Heart left ventricle (tissue), 16 donors: ENCODE results near the gene TACC2. TPM values are rescaled to one million over a fixed set of nuclear protein-coding genes. Genes with fewer than 3 reads are reported as not detected.
A peak's percentile ranks its signal among the peaks of the same experiment; 100 is the strongest.

ENCODE experiments used
- ATAC-seq, 4 donors: fragments of 200-7000 bp; cut with Tn5 transposase; one replicate each; pipeline ENCODE4 v1.9.1; 2020 to 2022; ENCODE audit warnings: moderate library complexity in 4 of 4, mild to moderate bottlenecking in 3 of 4, moderate number of reproducible peaks in 1 of 4
- DNase-seq, 5 donors: peaks; one replicate each; pipeline ENCODE4 v3.0.0-alpha.2; 2020
- H3K27ac ChIP-seq, 12 donors: fragments of 200-600 bp; sonication (generic) in 4 of 12; one replicate each; pipeline versions ENCODE4 v1.5.0 to v1.8.0; 2016 to 2022; ENCODE audit warnings: mild to moderate bottlenecking in 2 of 12
- H3K27me3 ChIP-seq, 9 donors: fragments of 200-600 bp; sonication (generic) in 2 of 9; one replicate each; pipeline versions ENCODE4 v1.5.1 to v1.8.0; 2016 to 2022; ENCODE audit warnings: mild to moderate bottlenecking in 3 of 9
- H3K36me3 ChIP-seq, 9 donors: fragments of 200-600 bp; sonication (generic) in 2 of 9; one replicate each; pipeline versions ENCODE4 v1.5.0 to v1.8.0; 2018 to 2022; ENCODE audit warnings: mild to moderate bottlenecking in 2 of 9
- H3K4me1 ChIP-seq, 12 donors: fragments of 200-600 bp; sonication (generic) in 4 of 12; one replicate each; pipeline versions ENCODE4 v1.5.0 to v1.8.0; 2016 to 2022; ENCODE audit warnings: mild to moderate bottlenecking in 3 of 12
- H3K4me3 ChIP-seq, 12 donors: fragments of 200-600 bp; sonication (generic) in 4 of 12; one replicate each; pipeline versions ENCODE4 v1.5.0 to v1.8.0; 2017 to 2022; ENCODE audit warnings: mild to moderate bottlenecking in 9 of 12, moderate library complexity in 4 of 12
- H3K9me3 ChIP-seq, 12 donors: fragments of 200-600 bp; sonication (generic) in 4 of 12; one replicate each; pipeline versions ENCODE4 v1.5.0 to v1.8.0; 2016 to 2022; ENCODE audit warnings: mild to moderate bottlenecking in 1 of 12
- POLR2A ChIP-seq, 2 donors: fragments of 450-650 bp; IDR thresholded peaks; one replicate each; pipeline ENCODE4 v1.6.1; 2017; ENCODE audit warnings: antibody characterized with exemption in 2 of 2, mild to moderate bottlenecking in 2 of 2, moderate library complexity in 2 of 2
- WGBS, 4 donors: extraction: QIAGEN DNeasy Blood & Tissue Kit in 2 of 4; methylation state at CpG; one replicate each; pipeline versions ENCODE4 v1.1.5 to v1.1.7; 2013 to 2018; 5-methylcytosine and 5-hydroxymethylcytosine counted together
- intact Hi-C, 10 donors: fragments of 100-400 bp; cut with DNase I; formaldehyde crosslinking; loops; one replicate each; pipeline versions ENCODE4 v1.11.1 to v1.14.2; 2022
- polyA plus RNA-seq, 2 donors: library from polyadenylated mRNA; stranded (reverse); fragments of 200-250 nt; gene quantifications; one replicate each; pipeline ENCODE4 v1.2.3, GENCODE V29; 2013
- total RNA-seq, 9 donors: library from RNA; depleted of rRNA in 2 of 9; stranded (reverse); fragments of >200 nt in 2 of 9; fragmentation: NEBNext Ultra II Directional in 3 of 9; extraction: Animal tissue kit (Norgen Biotek cat#: 25700) in 3 of 9; gene quantifications; one replicate each; pipeline versions ENCODE4 v1.1.0 to v1.2.4, GENCODE V29; 2016 to 2023
- TF ChIP-seq, protein P1 (sequence below), 12 donors: fragments of 200-600 bp; sonication (generic) in 4 of 12; IDR thresholded peaks; one replicate each; pipeline versions ENCODE4 v1.5.0 to v1.8.0; 2018 to 2022; ENCODE audit warnings: antibody characterized with exemption in 12 of 12, mild to moderate bottlenecking in 5 of 12
- donor health status: ischemic (EF 13 %, LVEDD 7.1; RV severe dilation, severe dysfunction).
- donor health status: healthy with polysubstance abuse.
- donor health status: DM: no; HTN: yes; CAD: no.
- donor health status: DM: no; HTN: no; CAD: no.
- donor health status: ischemic (EF 25% LVEDD 6.9; RV normal size, moderate dysfunction).
- donor health status: ischemic (EF 25% LVEDD 5.7; RV mildly dilated, moderate dysfunction).
- donor health status: healthy.
- donor health status: DM: yes; HTN: yes; CAD: no.
- donor health status: ischemic (EF 35%, LVEDD 5.7; RV mildly dilated, moderate dysfunction).
- donor health status: nonischemic (EF 11% LVEDD 7.7; RV severe dilation, severe dysfunction).
- donor health status: DM: yes; HTN: yes; CAD: no.
- donor health status: PGD.
- donor health status: ischemic (EF 29% LVEDD 5.4; RV normal size, mild dysfunction).
- donor health status: nonischemic (EF 23%, LVEDD 6.1; RV moderate dilation, normal function).

Gene TACC2
- total and polyA plus RNA-seq, 11 donors, result 96.7 to 456 (median 294) TPM

DNA sequence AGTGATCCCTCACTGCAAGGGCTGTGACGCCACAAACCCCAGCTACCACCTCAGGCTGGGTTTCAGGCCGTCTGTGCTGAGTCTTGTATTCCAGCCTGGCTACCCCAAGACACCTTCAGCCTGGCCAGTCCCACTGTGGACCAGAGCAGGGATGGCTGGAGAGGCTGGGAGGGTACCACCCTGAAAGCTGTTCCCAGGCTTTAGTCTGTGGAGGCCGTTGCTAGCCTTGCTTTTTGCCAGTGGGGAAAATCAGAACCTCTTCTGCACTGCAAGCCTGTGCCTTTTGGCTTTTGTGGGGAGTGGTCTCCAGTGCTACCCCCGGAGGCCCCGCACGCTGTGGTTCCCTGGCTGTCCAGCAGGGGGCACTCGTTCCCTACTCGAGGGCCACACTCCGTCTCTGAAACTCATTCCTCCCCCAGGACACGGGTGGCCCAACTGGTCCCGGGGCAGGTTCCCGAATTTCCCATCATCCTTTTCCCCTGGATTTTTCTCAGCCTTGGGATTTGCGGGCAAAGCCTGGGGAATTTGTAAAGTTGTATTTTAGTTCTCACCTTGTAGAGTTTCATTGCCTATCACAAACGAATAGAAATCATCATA is 153.8 kb downstream of the TACC2 start:
- H3K27ac ChIP-seq, result peak overlapping the region; percentile 14 to 94 (median 87)
- intact Hi-C loops, result loop anchor here in 8 of 10 donors (1.0 to 10.0 kb wide), 6 partner anchors 40 to 125 kb away; no protein-coding TSS in a partner anchor
- 27 to 43% (median 32%) methylated on average over 11 to 14 of the region's 14 CpGs for WGBS, 4 donors
- H3K27me3 ChIP-seq, result no peaks in the 10 kb centered on the region
- TF ChIP-seq, protein P1, sequence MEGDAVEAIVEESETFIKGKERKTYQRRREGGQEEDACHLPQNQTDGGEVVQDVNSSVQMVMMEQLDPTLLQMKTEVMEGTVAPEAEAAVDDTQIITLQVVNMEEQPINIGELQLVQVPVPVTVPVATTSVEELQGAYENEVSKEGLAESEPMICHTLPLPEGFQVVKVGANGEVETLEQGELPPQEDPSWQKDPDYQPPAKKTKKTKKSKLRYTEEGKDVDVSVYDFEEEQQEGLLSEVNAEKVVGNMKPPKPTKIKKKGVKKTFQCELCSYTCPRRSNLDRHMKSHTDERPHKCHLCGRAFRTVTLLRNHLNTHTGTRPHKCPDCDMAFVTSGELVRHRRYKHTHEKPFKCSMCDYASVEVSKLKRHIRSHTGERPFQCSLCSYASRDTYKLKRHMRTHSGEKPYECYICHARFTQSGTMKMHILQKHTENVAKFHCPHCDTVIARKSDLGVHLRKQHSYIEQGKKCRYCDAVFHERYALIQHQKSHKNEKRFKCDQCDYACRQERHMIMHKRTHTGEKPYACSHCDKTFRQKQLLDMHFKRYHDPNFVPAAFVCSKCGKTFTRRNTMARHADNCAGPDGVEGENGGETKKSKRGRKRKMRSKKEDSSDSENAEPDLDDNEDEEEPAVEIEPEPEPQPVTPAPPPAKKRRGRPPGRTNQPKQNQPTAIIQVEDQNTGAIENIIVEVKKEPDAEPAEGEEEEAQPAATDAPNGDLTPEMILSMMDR (IDR thresholded peaks at IDR 0.05), result peak; percentile 87 to 99 (median 94)
- TF ChIP-seq POLR2A (IDR thresholded peaks at IDR 0.05), result no peak
- H3K36me3 ChIP-seq, result peaks cover 0 to 35% (median 10%) of the 10 kb centered on the region in 9 donors
- ATAC-seq (no peak), DNase-seq (peak in 1 of 5 donors; percentile 53)
- peaks cover 27 to 85% (median 68%) of the 10 kb centered on the region in 12 donors for H3K4me1 ChIP-seq
- H3K9me3 ChIP-seq, result peaks cover 0 to 10% (median 0%) of the 10 kb centered on the region in 12 donors
- H3K4me3 ChIP-seq, result no peak overlapping the region

GRCh38 chr10:122143238-122143841 is 154.4 kb downstream of the TACC2 start:
- intact Hi-C loops, result loop anchor here in 8 of 10 donors (5.0 to 10.0 kb wide), 5 partner anchors 39 to 124 kb away; no protein-coding TSS in a partner anchor
- no peak for ATAC-seq
- peak overlapping the region in 9 of 12 donors; percentile 5 to 94 (median 87) for H3K27ac ChIP-seq
- H3K9me3 ChIP-seq, result peaks cover 0 to 10% (median 0%) of the 10 kb centered on the region in 12 donors
- H3K27me3 ChIP-seq, result no peaks in the 10 kb centered on the region
- H3K36me3 ChIP-seq, result peaks cover 0 to 31% (median 10%) of the 10 kb centered on the region in 9 donors
- no peak overlapping the region for H3K4me3 ChIP-seq
- 68 to 76% (median 72%) methylated on average over 12 to 14 of the region's 14 CpGs for WGBS, 4 donors
- H3K4me1 ChIP-seq, result peaks cover 30 to 85% (median 71%) of the 10 kb centered on the region in 12 donors
- TF ChIP-seq, protein P1 (IDR thresholded peaks at IDR 0.05), result no peak
- TF ChIP-seq POLR2A (IDR thresholded peaks at IDR 0.05), result no peak
- peak in 1 of 5 donors; percentile 23 for DNase-seq

GRCh38 chr10:122144199-122144598 is 155.2 kb downstream of the TACC2 start:
- TF ChIP-seq, protein P1 (IDR thresholded peaks at IDR 0.05), result no peak
- WGBS, 4 donors, result 54 to 74% (median 70%) methylated on average over 2 of the region's 2 CpGs
- Histone ChIP-seq H3K9me3 (peaks cover 0 to 10% (median 0%) of the 10 kb centered on the region in 12 donors), H3K4me1 (peaks cover 32 to 85% (median 73%) of the 10 kb centered on the region in 12 donors), H3K36me3 (peaks cover 0 to 31% (median 10%) of the 10 kb centered on the region in 9 donors), H3K27me3 (no peaks in the 10 kb centered on the region), H3K4me3 (no peak overlapping the region), H3K27ac (peak overlapping the region in 6 of 12 donors; percentile 19 to 94 (median 87))
- DNase-seq, result no peak
- intact Hi-C loops, result loop anchor here in 8 of 10 donors (5.0 to 10.0 kb wide), 5 partner anchors 38 to 123 kb away; no protein-coding TSS in a partner anchor
- no peak for ATAC-seq

DNA sequence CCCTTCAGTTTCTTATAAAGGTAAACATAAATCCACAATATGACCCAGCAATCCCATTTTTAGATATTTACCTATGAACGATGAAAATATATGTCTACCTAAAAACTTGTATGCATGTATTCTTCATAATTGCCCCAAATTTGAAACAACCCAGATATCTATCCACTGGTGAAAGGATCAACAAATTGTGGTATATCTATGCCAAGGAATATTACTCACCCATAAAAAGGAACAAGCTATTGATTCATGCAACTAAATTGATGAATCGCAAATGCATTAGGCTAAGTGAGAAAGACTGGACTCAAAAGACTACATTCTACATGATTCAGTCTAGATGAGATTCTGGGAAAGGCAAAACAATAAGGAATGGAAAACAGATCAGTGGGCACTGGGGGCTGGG is 156.2 kb downstream of the TACC2 start:
- peaks cover 0 to 31% (median 10%) of the 10 kb centered on the region in 9 donors for H3K36me3 ChIP-seq
- H3K27ac ChIP-seq, result peak overlapping the region in 2 of 12 donors; percentile 87 to 90
- WGBS, 4 donors, result 69 to 100% (median 98%) methylated on average over 2 of the region's 2 CpGs
- TF ChIP-seq, protein P1 (IDR thresholded peaks at IDR 0.05), result no peak
- TF ChIP-seq POLR2A (IDR thresholded peaks at IDR 0.05), result no peak
- H3K9me3 ChIP-seq, result peaks cover 0 to 10% (median 0%) of the 10 kb centered on the region in 12 donors
- H3K4me1 ChIP-seq, result peaks cover 31 to 87% (median 73%) of the 10 kb centered on the region in 12 donors
- no peak overlapping the region for H3K4me3 ChIP-seq
- intact Hi-C loops, result loop anchor here in 5 of 10 donors (5.0 to 10.0 kb wide), 2 partner anchors 37 to 120 kb away; no protein-coding TSS in a partner anchor
- DNase-seq (no peak), ATAC-seq (no peak)
- H3K27me3 ChIP-seq, result no peaks in the 10 kb centered on the region
